Measurements from ENCODE around the gene ARIH2.

The ARIH2 gene

GRCh38 chr3:48991851-48992545, 73.4 kb downstream of the ARIH2 start:
- H3K79me2 ChIP-seq (ENCODE audit: insufficient read depth, low read depth) = peaks cover 11% of the 10 kb centered on the region; the same call in 1 of the 2 replicates
- H4K20me1 ChIP-seq (ENCODE audit: insufficient read depth) = no peaks in the 10 kb centered on the region
- no peak overlapping the region for H2AFZ ChIP-seq (ENCODE audit: low read depth)
- TF ChIP-seq CTCF (conservative IDR thresholded peaks at IDR 0.05; ENCODE audit: low read depth, low read length) = no peak
- no peak overlapping the region for H3K9ac ChIP-seq
- no peak overlapping the region for H3K4me3 ChIP-seq (IDR thresholded peaks at IDR 0.05; ENCODE audit: insufficient read depth, low read depth, low read length)
- no peaks in the 10 kb centered on the region for H3K27me3 ChIP-seq (ENCODE audit: insufficient read depth, low read depth)
- H3K27ac ChIP-seq = no peak overlapping the region
- H3K36me3 ChIP-seq (ENCODE audit: insufficient read depth) = no peaks in the 10 kb centered on the region
- H3K4me1 ChIP-seq (ENCODE audit: low read depth, poor library complexity, severe bottlenecking) = peaks cover 16% of the 10 kb centered on the region
- peak overlapping the region; percentile 74; the same call in 1 of the 2 replicates for H3K4me2 ChIP-seq

GRCh38 chr3:48993834-48994233, 75.2 kb downstream of the ARIH2 start:
- no peaks in the 10 kb centered on the region for H3K36me3 ChIP-seq (ENCODE audit: insufficient read depth)
- H3K27me3 ChIP-seq (ENCODE audit: insufficient read depth, low read depth) = no peaks in the 10 kb centered on the region
- no peak overlapping the region for H3K4me2 ChIP-seq
- no peak overlapping the region for H3K27ac ChIP-seq
- peaks cover 11% of the 10 kb centered on the region for H3K4me1 ChIP-seq (ENCODE audit: low read depth, poor library complexity, severe bottlenecking)
- H4K20me1 ChIP-seq (ENCODE audit: insufficient read depth) = no peaks in the 10 kb centered on the region
- TF ChIP-seq CTCF (conservative IDR thresholded peaks at IDR 0.05; ENCODE audit: low read depth, low read length) = no peak
- no peak overlapping the region for H2AFZ ChIP-seq (ENCODE audit: low read depth)
- no peak overlapping the region for H3K9ac ChIP-seq
- H3K79me2 ChIP-seq (ENCODE audit: insufficient read depth, low read depth) = peaks cover 11% of the 10 kb centered on the region; the same call in 1 of the 2 replicates
- H3K4me3 ChIP-seq (IDR thresholded peaks at IDR 0.05; ENCODE audit: insufficient read depth, low read depth, low read length) = no peak overlapping the region

- no peaks in the 10 kb centered on the region for H4K20me1 ChIP-seq (ENCODE audit: insufficient read depth)
- H3K4me1 ChIP-seq (ENCODE audit: low read depth, poor library complexity, severe bottlenecking) = peaks cover 25% of the 10 kb centered on the region
- no peak overlapping the region for H3K27ac ChIP-seq
- H3K79me2 ChIP-seq (ENCODE audit: insufficient read depth, low read depth) = no peaks in the 10 kb centered on the region; the same call in 1 of the 2 replicates
- no peak overlapping the region for H3K4me2 ChIP-seq
- H3K27me3 ChIP-seq (ENCODE audit: insufficient read depth, low read depth) = no peaks in the 10 kb centered on the region
- H2AFZ ChIP-seq (ENCODE audit: low read depth) = no peak overlapping the region
- TF ChIP-seq CTCF (conservative IDR thresholded peaks at IDR 0.05; ENCODE audit: low read depth, low read length) = no peak
- no peak overlapping the region for H3K4me3 ChIP-seq (IDR thresholded peaks at IDR 0.05; ENCODE audit: insufficient read depth, low read depth, low read length)
- no peaks in the 10 kb centered on the region for H3K36me3 ChIP-seq (ENCODE audit: insufficient read depth)
- H3K9ac ChIP-seq = no peak overlapping the region
Observed at GRCh38 chr3:48996640-48997039, 78.0 kb downstream of the ARIH2 start.

GRCh38 chr3:48997102-48997635, 78.5 kb downstream of the ARIH2 start:
- Histone ChIP-seq H3K27me3 (ENCODE audit: insufficient read depth, low read depth) (no peaks in the 10 kb centered on the region), H4K20me1 (ENCODE audit: insufficient read depth) (no peaks in the 10 kb centered on the region), H3K9ac (no peak overlapping the region), H2AFZ (ENCODE audit: low read depth) (no peak overlapping the region), H3K4me2 (no peak overlapping the region), H3K4me3 (IDR thresholded peaks at IDR 0.05; ENCODE audit: insufficient read depth, low read depth, low read length) (no peak overlapping the region), H3K36me3 (ENCODE audit: insufficient read depth) (no peaks in the 10 kb centered on the region), H3K79me2 (ENCODE audit: insufficient read depth, low read depth) (no peaks in the 10 kb centered on the region; the same call in 1 of the 2 replicates), H3K4me1 (ENCODE audit: low read depth, poor library complexity, severe bottlenecking) (peaks cover 25% of the 10 kb centered on the region), H3K27ac (no peak overlapping the region)
- TF ChIP-seq CTCF (conservative IDR thresholded peaks at IDR 0.05; ENCODE audit: low read depth, low read length) = no peak
